IPS-20b (cell line): ENCODE results near the gene TTC17.
A peak's percentile ranks its signal among the peaks of the same experiment; 100 is the strongest.

Source experiments
- H3K27ac ChIP-seq: one replicate; pipeline ENCODE4 v1.5.1; 2013; ENCODE audit warnings: low read length
- H3K27me3 ChIP-seq: 2 replicates; pipeline ENCODE4 v1.6.1; 2013; ENCODE audit warnings: mild to moderate bottlenecking, low read length, inconsistent platforms; ENCODE audit not compliant: insufficient read depth
- H3K36me3 ChIP-seq: 2 replicates; pipeline ENCODE4 v1.6.1; 2013; ENCODE audit warnings: low read depth, mild to moderate bottlenecking, inconsistent platforms, low read length, moderate library complexity; ENCODE audit not compliant: insufficient read depth
- H3K4me1 ChIP-seq: 2 replicates; pipeline ENCODE4 v1.6.1; 2013; ENCODE audit warnings: mild to moderate bottlenecking, control low read depth, inconsistent platforms, low read length, moderate library complexity; ENCODE audit not compliant: insufficient read depth
- H3K4me3 ChIP-seq: 2 replicates; pipeline ENCODE4 v1.5.1; 2013; ENCODE audit warnings: mild to moderate bottlenecking, low read length, inconsistent platforms
- H3K9ac ChIP-seq: 2 replicates; pipeline ENCODE4 v1.6.1; 2013; ENCODE audit warnings: low read depth, mild to moderate bottlenecking, inconsistent platforms, low read length, moderate library complexity
- H3K9me3 ChIP-seq: 2 replicates; pipeline ENCODE4 v1.6.1; 2013; ENCODE audit warnings: mild to moderate bottlenecking, low read depth, low read length, inconsistent platforms; ENCODE audit not compliant: insufficient read depth

TTC17 gene

GRCh38 chr11:43359422-43359818 lies 700 bp downstream of the TTC17 start:
- peak overlapping the region; percentile 56 for H3K27ac ChIP-seq
- no peaks in the 10 kb centered on the region for H3K36me3 ChIP-seq
- no peaks in the 10 kb centered on the region for H3K9me3 ChIP-seq
- peak overlapping the region; percentile 95 for H3K9ac ChIP-seq
- peak overlapping the region; percentile 95 for H3K4me3 ChIP-seq
- H3K27me3 ChIP-seq, result no peaks in the 10 kb centered on the region
- H3K4me1 ChIP-seq, result peaks cover 19% of the 10 kb centered on the region

DNA sequence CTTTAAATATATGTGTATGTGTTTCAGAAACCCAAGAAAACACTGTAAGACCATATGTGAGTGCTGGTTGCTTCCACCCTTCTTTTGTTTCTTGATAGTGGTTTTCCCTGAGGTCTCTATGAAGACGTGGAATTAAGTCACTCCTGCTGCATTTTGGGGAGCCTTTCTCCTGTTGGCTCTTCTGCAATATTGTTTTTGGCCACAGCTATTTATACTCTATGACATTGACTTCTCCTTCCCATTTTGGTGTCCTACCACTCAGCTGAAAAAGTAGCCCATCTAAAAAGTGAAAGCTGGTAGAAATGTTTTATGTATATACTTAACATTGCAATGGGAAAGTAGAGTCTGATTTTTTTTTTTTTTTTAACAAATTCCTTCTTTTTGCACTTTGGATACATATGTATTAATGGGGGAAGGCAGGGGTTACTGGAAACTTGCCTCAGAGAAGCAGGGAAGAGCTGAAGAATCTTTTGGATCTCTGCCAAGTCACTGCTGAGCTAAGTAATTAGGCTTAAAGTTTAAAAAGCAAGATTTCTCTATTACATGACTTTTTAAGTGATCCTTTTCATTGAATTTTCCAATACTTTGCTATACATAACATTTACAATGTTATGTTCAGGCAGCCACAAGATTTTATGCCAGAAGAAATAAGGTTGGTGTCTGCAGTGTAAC lies 1.8 kb downstream of the TTC17 start:
- H3K27me3 ChIP-seq, result no peaks in the 10 kb centered on the region
- peaks cover 6% of the 10 kb centered on the region for H3K36me3 ChIP-seq
- H3K9me3 ChIP-seq, result no peaks in the 10 kb centered on the region
- H3K9ac ChIP-seq, result peak overlapping the region; percentile 95; the same call in 1 of the 2 replicates
- peaks cover 19% of the 10 kb centered on the region for H3K4me1 ChIP-seq
- H3K27ac ChIP-seq, result no peak overlapping the region
- H3K4me3 ChIP-seq, result peak overlapping the region; percentile 95

DNA sequence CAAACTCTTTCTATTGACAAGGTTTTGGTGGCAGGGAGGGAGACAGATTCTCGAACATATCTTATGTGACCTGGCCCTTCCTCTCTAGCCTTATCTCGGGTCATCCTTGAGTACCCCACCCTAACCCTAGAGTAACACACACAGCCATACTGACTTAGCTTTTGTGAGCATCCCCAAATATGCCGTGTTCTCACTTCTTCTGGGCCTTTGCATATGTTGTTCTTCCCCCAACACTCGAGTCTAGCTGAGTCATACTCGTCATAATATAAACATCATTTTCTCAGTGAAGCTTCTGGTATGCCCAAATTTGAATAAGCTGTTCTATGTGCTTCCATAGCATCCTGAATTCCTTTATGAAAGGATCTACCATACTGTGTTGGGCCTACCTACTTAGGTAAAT lies 8.0 kb downstream of the TTC17 start:
- H3K36me3 ChIP-seq, result peaks cover 18% of the 10 kb centered on the region
- H3K9ac ChIP-seq, result no peak overlapping the region
- no peak overlapping the region for H3K27ac ChIP-seq
- no peak overlapping the region for H3K4me3 ChIP-seq
- no peaks in the 10 kb centered on the region for H3K9me3 ChIP-seq
- no peaks in the 10 kb centered on the region for H3K27me3 ChIP-seq
- H3K4me1 ChIP-seq, result 0 out of 2 replicates have a peak, but pooled peaks cover 3% of the 10 kb centered on the region

DNA sequence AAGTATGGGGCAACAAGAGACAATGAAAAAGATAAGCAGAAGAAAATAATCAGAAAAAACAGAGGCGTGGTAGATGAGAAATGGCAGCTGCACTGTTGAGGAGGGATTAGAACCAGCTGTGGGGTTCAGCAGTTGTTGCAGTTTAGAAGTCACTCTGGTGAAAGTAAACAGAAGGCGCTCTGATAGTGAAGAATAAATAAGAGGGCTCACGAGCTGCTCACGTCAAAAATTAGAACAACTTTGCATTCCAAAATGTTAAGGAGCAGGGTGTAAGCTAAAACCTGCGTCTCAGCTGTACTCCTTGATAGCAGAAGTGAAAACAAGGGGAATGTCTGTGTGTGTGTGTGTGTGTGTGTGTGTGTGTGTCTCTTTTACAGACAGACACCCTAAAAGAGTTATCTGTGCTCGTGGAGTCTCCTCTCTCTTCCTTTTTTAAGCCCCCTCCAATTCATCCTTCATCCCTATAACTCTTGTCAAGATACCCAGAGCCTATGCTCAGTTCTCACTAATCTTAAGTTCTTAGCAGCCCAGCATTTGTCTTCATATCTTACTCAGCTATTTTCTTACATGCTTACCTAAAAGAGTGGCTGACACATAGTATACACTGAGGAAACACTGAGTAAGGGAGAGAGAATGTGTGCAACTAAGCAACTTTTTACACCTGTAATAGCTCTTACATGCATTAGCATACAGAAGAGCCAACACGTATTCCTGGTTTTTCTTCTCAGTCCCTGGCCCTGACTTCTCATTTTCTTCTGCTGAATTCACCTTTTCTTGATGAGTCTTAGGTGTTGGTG lies 8.9 kb downstream of the TTC17 start:
- H3K9ac ChIP-seq, result no peak overlapping the region

GRCh38 chr11:43376065-43376464 lies 17.3 kb downstream of the TTC17 start:
- H3K27ac ChIP-seq, result no peak overlapping the region
- no peaks in the 10 kb centered on the region for H3K4me1 ChIP-seq
- peaks cover 18% of the 10 kb centered on the region for H3K36me3 ChIP-seq
- H3K4me3 ChIP-seq, result no peak overlapping the region
- H3K9me3 ChIP-seq, result no peaks in the 10 kb centered on the region
- H3K27me3 ChIP-seq, result no peaks in the 10 kb centered on the region
- no peak overlapping the region for H3K9ac ChIP-seq

More for the DNA sequence above, 8.9 kb downstream of the TTC17 start:
- Histone ChIP-seq H3K27ac (no peak overlapping the region), H3K9me3 (no peaks in the 10 kb centered on the region), H3K4me1 (0 out of 2 replicates have a peak, but pooled peaks cover 3% of the 10 kb centered on the region), H3K27me3 (no peaks in the 10 kb centered on the region), H3K36me3 (peaks cover 20% of the 10 kb centered on the region), H3K4me3 (no peak overlapping the region)

GRCh38 chr11:43376594-43376993 lies 17.9 kb downstream of the TTC17 start:
- peaks cover 2% of the 10 kb centered on the region; the same call in 1 of the 2 replicates for H3K4me1 ChIP-seq

DNA sequence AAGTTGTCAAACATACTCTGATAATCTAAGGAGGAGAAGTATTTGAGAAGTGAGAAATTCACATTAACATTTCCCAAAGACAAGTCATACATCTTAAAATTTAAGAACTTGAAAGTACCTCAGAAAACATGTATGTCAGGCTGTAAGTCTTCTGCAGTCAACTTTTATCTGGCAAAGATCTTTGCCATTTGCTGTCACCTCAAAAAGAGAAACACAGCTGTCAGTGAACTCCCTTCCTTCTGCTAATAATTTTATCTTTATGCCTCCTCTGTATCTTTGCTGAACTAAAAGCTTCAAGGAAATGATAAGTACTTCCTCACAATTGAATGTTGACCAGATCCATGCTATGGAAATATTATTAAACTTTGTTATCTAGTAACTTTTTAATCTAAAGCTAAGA lies 18.7 kb downstream of the TTC17 start:
- no peaks in the 10 kb centered on the region for H3K9me3 ChIP-seq
- no peak overlapping the region for H3K27ac ChIP-seq
- peaks cover 11% of the 10 kb centered on the region for H3K36me3 ChIP-seq
- H3K4me1 ChIP-seq, result peaks cover 4% of the 10 kb centered on the region; the same call in 1 of the 2 replicates
- H3K4me3 ChIP-seq, result no peak overlapping the region
- no peak overlapping the region for H3K9ac ChIP-seq
- no peaks in the 10 kb centered on the region for H3K27me3 ChIP-seq

More at GRCh38 chr11:43376594-43376993, 17.9 kb downstream of the TTC17 start:
- no peaks in the 10 kb centered on the region for H3K27me3 ChIP-seq
- peaks cover 13% of the 10 kb centered on the region for H3K36me3 ChIP-seq
- no peak overlapping the region for H3K4me3 ChIP-seq
- no peak overlapping the region for H3K27ac ChIP-seq
- H3K9me3 ChIP-seq, result no peaks in the 10 kb centered on the region
- H3K9ac ChIP-seq, result no peak overlapping the region

GRCh38 chr11:43378897-43379296 lies 20.2 kb downstream of the TTC17 start:
- Histone ChIP-seq H3K27ac (no peak overlapping the region), H3K4me3 (no peak overlapping the region), H3K9me3 (no peaks in the 10 kb centered on the region), H3K4me1 (peaks cover 4% of the 10 kb centered on the region; the same call in 1 of the 2 replicates), H3K9ac (no peak overlapping the region), H3K27me3 (no peaks in the 10 kb centered on the region), H3K36me3 (peaks cover 12% of the 10 kb centered on the region)

GRCh38 chr11:43381802-43382201 lies 23.1 kb downstream of the TTC17 start:
- H3K4me3 ChIP-seq, result 0 out of 2 replicates have a peak overlapping the region, but pooled peaks have one; percentile 5
- H3K36me3 ChIP-seq, result peaks cover 28% of the 10 kb centered on the region
- peaks cover 4% of the 10 kb centered on the region; the same call in 1 of the 2 replicates for H3K4me1 ChIP-seq
- H3K9me3 ChIP-seq, result no peaks in the 10 kb centered on the region
- no peaks in the 10 kb centered on the region for H3K27me3 ChIP-seq
- no peak overlapping the region for H3K27ac ChIP-seq
- no peak overlapping the region for H3K9ac ChIP-seq

GRCh38 chr11:43382614-43383013 lies 23.9 kb downstream of the TTC17 start:
- Histone ChIP-seq H3K27ac (no peak overlapping the region), H3K36me3 (peaks cover 28% of the 10 kb centered on the region), H3K4me3 (no peak overlapping the region)

GRCh38 chr11:43384393-43384792 lies 25.7 kb downstream of the TTC17 start:
- no peak overlapping the region for H3K4me3 ChIP-seq
- H3K9ac ChIP-seq, result no peak overlapping the region
- H3K27ac ChIP-seq, result no peak overlapping the region
- no peaks in the 10 kb centered on the region for H3K9me3 ChIP-seq
- H3K4me1 ChIP-seq, result peaks cover 4% of the 10 kb centered on the region; the same call in 1 of the 2 replicates
- no peaks in the 10 kb centered on the region for H3K27me3 ChIP-seq
- peaks cover 28% of the 10 kb centered on the region for H3K36me3 ChIP-seq

More at GRCh38 chr11:43382614-43383013, 23.9 kb downstream of the TTC17 start:
- no peaks in the 10 kb centered on the region for H3K27me3 ChIP-seq
- H3K4me1 ChIP-seq, result peaks cover 4% of the 10 kb centered on the region; the same call in 1 of the 2 replicates
- H3K9ac ChIP-seq, result no peak overlapping the region
- no peaks in the 10 kb centered on the region for H3K9me3 ChIP-seq
